Measurements from ENCODE around the gene MED14.

Gene MED14

GRCh38 chrX:40623139-40623536 lies 112.2 kb downstream of the MED14 start, which contains the start of gene MPC1L:
Gene MPC1L, plus strand, starts transcription at chrX:40623428. Its CDS starts 138 bp downstream, at chrX:40623566.
- no peak within 1 kb of the TSS for H3K4ac ChIP-seq (ENCODE audit: low read length)
- no peak within 1 kb of the TSS for H3K4me3 ChIP-seq (ENCODE audit: low read length in 2 of 2)
- H2BK15ac ChIP-seq (ENCODE audit: low read length) = no peak within 1 kb of the TSS
- no peak within 1 kb of the TSS for H3K18ac ChIP-seq (ENCODE audit: low read length)
- H3K4me2 ChIP-seq (ENCODE audit: insufficient read depth, low read length, poor library complexity, severe bottlenecking) = no peak within 1 kb of the TSS
- H3K27ac ChIP-seq (replicated peaks; ENCODE audit: low read length) = no peak within 1 kb of the TSS
- H3K9me3 ChIP-seq (replicated peaks in 1 of 2; ENCODE audit: control insufficient read depth in 2 of 2, insufficient read depth in 1 of 2, low read depth in 1 of 2, low read length in 2 of 2) = no peaks in the 10 kb centered on the region
- H2AK5ac ChIP-seq (ENCODE audit: low read depth, low read length) = peak within 1 kb of the TSS; percentile 46
- H2BK5ac ChIP-seq (ENCODE audit: low read length) = no peak within 1 kb of the TSS
- no peaks in the 10 kb centered on the region for H3K27me3 ChIP-seq (ENCODE audit: control insufficient read depth in 3 of 3, insufficient read depth in 3 of 3, low read depth in 1 of 3, low read length in 3 of 3)
- WGBS, 2 donors (ENCODE audit: extremely low coverage in 2 of 2, insufficient read length in 2 of 2, insufficient replicate concordance in 1 of 2) = no CpG with 5 or more reads among the region's 38 CpGs
- peak within 1 kb of the TSS; percentile 48 for H4K8ac ChIP-seq (ENCODE audit: low read depth, low read length)
- no peak within 1 kb of the TSS for H2BK12ac ChIP-seq (ENCODE audit: low read length)
- H2AFZ ChIP-seq (ENCODE audit: low read length) = no peak within 1 kb of the TSS
- no peak within 1 kb of the TSS for H2BK120ac ChIP-seq (ENCODE audit: low read depth, low read length)
- no peak within 1 kb of the TSS for H4K91ac ChIP-seq (ENCODE audit: low read depth, low read length, poor library complexity)
- no peak within 1 kb of the TSS for H3K14ac ChIP-seq (ENCODE audit: low read length)
- no peaks in the 10 kb centered on the region for H3K4me1 ChIP-seq (ENCODE audit: control insufficient read depth in 2 of 2, insufficient read depth in 1 of 2, low read depth in 1 of 2, low read length in 2 of 2)
- no peak within 1 kb of the TSS for H3K23ac ChIP-seq (ENCODE audit: low read depth, low read length, poor library complexity)
- DNase-seq (ENCODE audit: low spot score) = no peak
- peaks cover 0 to 3% of the 10 kb centered on the region in 2 donors for H3K36me3 ChIP-seq (replicated peaks in 1 of 2; ENCODE audit: control insufficient read depth in 2 of 2, insufficient read depth in 2 of 2, low read length in 2 of 2)
- no peak within 1 kb of the TSS for H3K9ac ChIP-seq (ENCODE audit: low read depth, low read length, poor library complexity)
- H3K79me1 ChIP-seq (ENCODE audit: low read depth, low read length) = no peaks in the 10 kb centered on the region

GRCh38 chrX:40622479-40623138 lies 112.7 kb downstream of the MED14 start:
- H3K23ac ChIP-seq (ENCODE audit: low read depth, low read length, poor library complexity) = no peak overlapping the region
- H3K9me3 ChIP-seq (replicated peaks in 1 of 2; ENCODE audit: control insufficient read depth in 2 of 2, insufficient read depth in 1 of 2, low read depth in 1 of 2, low read length in 2 of 2) = no peaks in the 10 kb centered on the region
- H2BK120ac ChIP-seq (ENCODE audit: low read depth, low read length) = no peak overlapping the region
- no peak overlapping the region for H3K4ac ChIP-seq (ENCODE audit: low read length)
- H2BK15ac ChIP-seq (ENCODE audit: low read length) = no peak overlapping the region
- H3K27ac ChIP-seq (replicated peaks; ENCODE audit: low read length) = no peak overlapping the region
- no peak overlapping the region for H2AK5ac ChIP-seq (ENCODE audit: low read depth, low read length)
- no peak for DNase-seq (ENCODE audit: low spot score)
- H3K4me3 ChIP-seq (ENCODE audit: low read length in 2 of 2) = no peak overlapping the region
- H2AFZ ChIP-seq (ENCODE audit: low read length) = no peak overlapping the region
- no peaks in the 10 kb centered on the region for H3K79me1 ChIP-seq (ENCODE audit: low read depth, low read length)
- peaks cover 0 to 3% of the 10 kb centered on the region in 2 donors for H3K36me3 ChIP-seq (replicated peaks in 1 of 2; ENCODE audit: control insufficient read depth in 2 of 2, insufficient read depth in 2 of 2, low read length in 2 of 2)
- H3K4me2 ChIP-seq (ENCODE audit: insufficient read depth, low read length, poor library complexity, severe bottlenecking) = no peak overlapping the region
- no peak overlapping the region for H3K9ac ChIP-seq (ENCODE audit: low read depth, low read length, poor library complexity)
- WGBS, 2 donors (ENCODE audit: extremely low coverage in 2 of 2, insufficient read length in 2 of 2, insufficient replicate concordance in 1 of 2) = no CpG with 5 or more reads among the region's 18 CpGs
- H3K27me3 ChIP-seq (ENCODE audit: control insufficient read depth in 3 of 3, insufficient read depth in 3 of 3, low read depth in 1 of 3, low read length in 3 of 3) = no peaks in the 10 kb centered on the region
- no peak overlapping the region for H3K14ac ChIP-seq (ENCODE audit: low read length)
- H3K18ac ChIP-seq (ENCODE audit: low read length) = no peak overlapping the region
- H2BK12ac ChIP-seq (ENCODE audit: low read length) = no peak overlapping the region
- no peaks in the 10 kb centered on the region for H3K4me1 ChIP-seq (ENCODE audit: control insufficient read depth in 2 of 2, insufficient read depth in 1 of 2, low read depth in 1 of 2, low read length in 2 of 2)
- no peak overlapping the region for H4K91ac ChIP-seq (ENCODE audit: low read depth, low read length, poor library complexity)
- H2BK5ac ChIP-seq (ENCODE audit: low read length) = no peak overlapping the region
- H4K8ac ChIP-seq (ENCODE audit: low read depth, low read length) = peak overlapping the region; percentile 48

- Histone ChIP-seq H3K79me1 (ENCODE audit: low read depth, low read length) (no peaks in the 10 kb centered on the region), H3K23ac (ENCODE audit: low read depth, low read length, poor library complexity) (no peak overlapping the region), H3K4me1 (ENCODE audit: control insufficient read depth in 2 of 2, insufficient read depth in 1 of 2, low read depth in 1 of 2, low read length in 2 of 2) (no peaks in the 10 kb centered on the region), H3K18ac (ENCODE audit: low read length) (no peak overlapping the region), H3K36me3 (replicated peaks in 1 of 2; ENCODE audit: control insufficient read depth in 2 of 2, insufficient read depth in 2 of 2, low read length in 2 of 2) (no peaks in the 10 kb centered on the region), H2BK15ac (ENCODE audit: low read length) (no peak overlapping the region), H3K4me2 (ENCODE audit: insufficient read depth, low read length, poor library complexity, severe bottlenecking) (no peak overlapping the region), H3K14ac (ENCODE audit: low read length) (no peak overlapping the region), H3K27me3 (ENCODE audit: control insufficient read depth in 3 of 3, insufficient read depth in 3 of 3, low read depth in 1 of 3, low read length in 3 of 3) (no peaks in the 10 kb centered on the region), H4K8ac (ENCODE audit: low read depth, low read length) (no peak overlapping the region), H2BK12ac (ENCODE audit: low read length) (no peak overlapping the region), H2BK120ac (ENCODE audit: low read depth, low read length) (no peak overlapping the region), H3K9ac (ENCODE audit: low read depth, low read length, poor library complexity) (no peak overlapping the region), H2AFZ (ENCODE audit: low read length) (no peak overlapping the region), H3K4me3 (ENCODE audit: low read length in 2 of 2) (no peak overlapping the region), H2AK5ac (ENCODE audit: low read depth, low read length) (no peak overlapping the region), H2BK5ac (ENCODE audit: low read length) (no peak overlapping the region), H4K91ac (ENCODE audit: low read depth, low read length, poor library complexity) (no peak overlapping the region), H3K9me3 (replicated peaks in 1 of 2; ENCODE audit: control insufficient read depth in 2 of 2, insufficient read depth in 1 of 2, low read depth in 1 of 2, low read length in 2 of 2) (no peaks in the 10 kb centered on the region), H3K4ac (ENCODE audit: low read length) (no peak overlapping the region), H3K27ac (replicated peaks; ENCODE audit: low read length) (no peak overlapping the region)
- no peak for DNase-seq (ENCODE audit: low spot score)
- no CpG with 5 or more reads among the region's 7 CpGs for WGBS, 2 donors (ENCODE audit: extremely low coverage in 2 of 2, insufficient read length in 2 of 2, insufficient replicate concordance in 1 of 2)
Measured at GRCh38 chrX:40617566-40617965, 117.8 kb downstream of the MED14 start.

- no peak overlapping the region for H3K4ac ChIP-seq (ENCODE audit: low read length)
- no peak overlapping the region for H4K8ac ChIP-seq (ENCODE audit: low read depth, low read length)
- no peaks in the 10 kb centered on the region for H3K36me3 ChIP-seq (replicated peaks in 1 of 2; ENCODE audit: control insufficient read depth in 2 of 2, insufficient read depth in 2 of 2, low read length in 2 of 2)
- H2BK5ac ChIP-seq (ENCODE audit: low read length) = no peak overlapping the region
- H4K91ac ChIP-seq (ENCODE audit: low read depth, low read length, poor library complexity) = no peak overlapping the region
- no peak overlapping the region for H2AFZ ChIP-seq (ENCODE audit: low read length)
- no peaks in the 10 kb centered on the region for H3K27me3 ChIP-seq (ENCODE audit: control insufficient read depth in 3 of 3, insufficient read depth in 3 of 3, low read depth in 1 of 3, low read length in 3 of 3)
- H3K4me3 ChIP-seq (ENCODE audit: low read length in 2 of 2) = no peak overlapping the region
- no peak overlapping the region for H3K4me2 ChIP-seq (ENCODE audit: insufficient read depth, low read length, poor library complexity, severe bottlenecking)
- WGBS, 2 donors (ENCODE audit: extremely low coverage in 2 of 2, insufficient read length in 2 of 2, insufficient replicate concordance in 1 of 2) = no CpG with 5 or more reads among the region's 9 CpGs
- H3K14ac ChIP-seq (ENCODE audit: low read length) = no peak overlapping the region
- H3K9ac ChIP-seq (ENCODE audit: low read depth, low read length, poor library complexity) = no peak overlapping the region
- no peak overlapping the region for H3K23ac ChIP-seq (ENCODE audit: low read depth, low read length, poor library complexity)
- H3K79me1 ChIP-seq (ENCODE audit: low read depth, low read length) = no peaks in the 10 kb centered on the region
- no peak overlapping the region for H3K27ac ChIP-seq (replicated peaks; ENCODE audit: low read length)
- no peak overlapping the region for H2AK5ac ChIP-seq (ENCODE audit: low read depth, low read length)
- no peak for DNase-seq (ENCODE audit: low spot score)
- H2BK120ac ChIP-seq (ENCODE audit: low read depth, low read length) = no peak overlapping the region
- H3K4me1 ChIP-seq (ENCODE audit: control insufficient read depth in 2 of 2, insufficient read depth in 1 of 2, low read depth in 1 of 2, low read length in 2 of 2) = no peaks in the 10 kb centered on the region
- H2BK15ac ChIP-seq (ENCODE audit: low read length) = no peak overlapping the region
- no peak overlapping the region for H3K18ac ChIP-seq (ENCODE audit: low read length)
- H3K9me3 ChIP-seq (replicated peaks in 1 of 2; ENCODE audit: control insufficient read depth in 2 of 2, insufficient read depth in 1 of 2, low read depth in 1 of 2, low read length in 2 of 2) = no peaks in the 10 kb centered on the region
- H2BK12ac ChIP-seq (ENCODE audit: low read length) = no peak overlapping the region
Measured at GRCh38 chrX:40615976-40616375, 119.4 kb downstream of the MED14 start.
